Measurements from ENCODE around the gene AP2B1. TPM values are rescaled to one million over a fixed set of nuclear protein-coding genes. Genes with fewer than 3 reads are reported as not detected.
A peak's percentile ranks its signal among the peaks of the same experiment; 100 is the strongest.
"Not testable (repeated sequence)": the region's sequence is repeated elsewhere in the genome, so short reads cannot be mapped to it uniquely, and the experiment has no call there.

The AP2B1 gene
- total and polyA plus RNA-seq, 7 donors, result 43.2 to 86.4 (median 53.1) TPM

DNA sequence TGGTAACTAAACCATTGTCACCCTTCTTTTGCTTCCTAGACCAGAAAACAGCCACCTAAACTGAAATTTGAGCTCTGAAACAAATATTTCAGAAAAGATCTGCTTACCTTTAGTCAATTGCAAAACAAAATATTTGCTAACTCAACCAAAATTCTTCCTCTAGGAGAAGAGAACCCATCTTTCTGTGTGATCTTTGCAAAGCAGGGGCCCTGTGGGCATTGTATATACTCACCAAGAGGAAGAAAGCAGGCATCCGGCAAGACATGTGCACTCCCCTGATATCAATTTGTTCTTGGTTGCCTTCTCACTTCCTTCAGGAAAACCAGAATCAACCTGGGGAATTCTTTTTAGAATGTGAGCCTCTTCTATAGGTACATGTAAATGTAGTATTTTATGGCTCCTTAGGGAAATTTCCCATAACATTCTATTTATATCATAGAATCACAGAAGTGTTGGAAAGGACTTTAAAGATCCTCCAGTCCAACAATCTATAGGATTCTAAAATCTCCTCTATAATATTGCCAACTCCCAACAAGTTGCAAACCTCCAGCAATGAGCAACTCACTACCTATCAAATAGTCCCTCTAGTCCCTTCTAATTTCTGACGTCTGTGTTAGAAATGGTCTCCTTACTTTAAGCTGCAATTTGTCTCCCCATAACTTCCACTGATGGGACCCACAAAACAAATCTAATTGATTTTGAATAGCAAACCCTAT, 27.5 kb upstream of the AP2B1 start:
- H3K27me3 ChIP-seq, result peaks cover 0 to 6% (median 0%) of the 10 kb centered on the region in 3 donors
- TF ChIP-seq EP300 (IDR thresholded peaks at IDR 0.05) (no peak), POLR2A (IDR thresholded peaks at IDR 0.05) (no peak), POLR2AphosphoS5 (IDR thresholded peaks at IDR 0.05) (no peak)
- TF ChIP-seq, protein P1, sequence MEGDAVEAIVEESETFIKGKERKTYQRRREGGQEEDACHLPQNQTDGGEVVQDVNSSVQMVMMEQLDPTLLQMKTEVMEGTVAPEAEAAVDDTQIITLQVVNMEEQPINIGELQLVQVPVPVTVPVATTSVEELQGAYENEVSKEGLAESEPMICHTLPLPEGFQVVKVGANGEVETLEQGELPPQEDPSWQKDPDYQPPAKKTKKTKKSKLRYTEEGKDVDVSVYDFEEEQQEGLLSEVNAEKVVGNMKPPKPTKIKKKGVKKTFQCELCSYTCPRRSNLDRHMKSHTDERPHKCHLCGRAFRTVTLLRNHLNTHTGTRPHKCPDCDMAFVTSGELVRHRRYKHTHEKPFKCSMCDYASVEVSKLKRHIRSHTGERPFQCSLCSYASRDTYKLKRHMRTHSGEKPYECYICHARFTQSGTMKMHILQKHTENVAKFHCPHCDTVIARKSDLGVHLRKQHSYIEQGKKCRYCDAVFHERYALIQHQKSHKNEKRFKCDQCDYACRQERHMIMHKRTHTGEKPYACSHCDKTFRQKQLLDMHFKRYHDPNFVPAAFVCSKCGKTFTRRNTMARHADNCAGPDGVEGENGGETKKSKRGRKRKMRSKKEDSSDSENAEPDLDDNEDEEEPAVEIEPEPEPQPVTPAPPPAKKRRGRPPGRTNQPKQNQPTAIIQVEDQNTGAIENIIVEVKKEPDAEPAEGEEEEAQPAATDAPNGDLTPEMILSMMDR (IDR thresholded peaks at IDR 0.05), result no peak
- 62 to 78% methylated on average over 2 of the region's 2 CpGs for WGBS, 2 donors
- H3K4me3 ChIP-seq, result no peak overlapping the region
- no peaks in the 10 kb centered on the region for H3K4me1 ChIP-seq
- H3K9me3 ChIP-seq, result no peaks in the 10 kb centered on the region
- H3K36me3 ChIP-seq, result no peaks in the 10 kb centered on the region
- intact Hi-C loops (cut with DNase I), result no loop called here
- no peak for DNase-seq
- H3K27ac ChIP-seq, result no peak overlapping the region

DNA sequence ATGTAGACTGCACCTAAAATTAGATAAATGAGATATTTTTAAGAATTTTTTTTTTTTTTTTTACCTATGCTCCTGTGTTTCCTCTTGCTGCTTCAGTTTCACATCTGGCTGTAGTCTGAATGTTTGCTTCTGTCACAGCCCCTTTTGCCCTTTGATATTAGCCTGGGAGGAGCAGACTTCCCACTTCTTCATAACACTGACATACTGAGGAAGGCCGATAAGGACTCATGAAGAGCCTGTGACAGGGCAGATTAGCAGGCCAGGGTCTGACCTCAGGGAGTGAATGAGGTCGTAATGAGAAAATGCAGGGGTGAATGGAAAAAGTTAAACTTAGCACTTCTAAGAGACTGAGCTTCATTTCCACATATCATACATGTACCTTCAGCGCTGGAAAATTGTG, 26.4 kb upstream of the AP2B1 start, which contains the start of gene SLFN14:
Gene SLFN14, minus strand, starts transcription at position 117 of the 400 bp plus-strand sequence. CDS start 2,757 bp downstream, outside the sequence.
- DNase-seq, result no peak
- Histone ChIP-seq H3K27ac (no peak within 1 kb of the TSS), H3K36me3 (no peaks in the 10 kb centered on the region), H3K4me1 (no peaks in the 10 kb centered on the region), H3K27me3 (peaks cover 0 to under 1% (median 0%) of the 10 kb centered on the region in 3 donors), H3K4me3 (no peak within 1 kb of the TSS), H3K9me3 (no peaks in the 10 kb centered on the region)
- intact Hi-C loops (cut with DNase I), result no loop called here
- TF ChIP-seq EP300 (IDR thresholded peaks at IDR 0.05), result no peak
- no peak for TF ChIP-seq POLR2AphosphoS5 (IDR thresholded peaks at IDR 0.05)
- TF ChIP-seq POLR2A (IDR thresholded peaks at IDR 0.05), result no peak
- TF ChIP-seq, protein P1 (IDR thresholded peaks at IDR 0.05), result no peak
- 52 to 60% methylated on average over 3 of the region's 3 CpGs for WGBS, 2 donors

DNA sequence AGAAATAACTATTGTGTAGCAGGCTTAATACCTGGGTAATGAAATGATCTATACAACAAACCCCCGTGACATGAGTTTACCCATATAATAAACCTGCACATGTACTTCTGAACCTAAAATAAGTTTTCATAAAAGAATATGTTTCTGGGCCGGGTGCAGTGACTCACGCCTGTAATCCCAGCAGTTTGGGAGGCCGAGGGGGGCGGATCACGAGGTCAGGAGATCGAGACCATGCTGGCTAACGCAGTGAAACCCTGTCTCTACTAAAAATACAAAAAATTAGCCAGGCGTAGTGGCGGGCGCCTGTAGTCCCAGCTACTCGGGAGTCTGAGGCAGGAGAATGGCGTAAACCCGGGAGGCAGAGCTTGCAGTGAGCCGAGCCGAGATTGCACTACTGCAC, 23.9 kb upstream of the AP2B1 start:
- H3K27ac ChIP-seq; H3K27me3 ChIP-seq; H3K9me3 ChIP-seq; H3K4me1 ChIP-seq; intact Hi-C loops (cut with DNase I); H3K36me3 ChIP-seq; H3K4me3 ChIP-seq; DNase-seq: not testable (repeated sequence)
- 75 to 85% methylated on average over 16 of the region's 16 CpGs for WGBS, 2 donors

DNA sequence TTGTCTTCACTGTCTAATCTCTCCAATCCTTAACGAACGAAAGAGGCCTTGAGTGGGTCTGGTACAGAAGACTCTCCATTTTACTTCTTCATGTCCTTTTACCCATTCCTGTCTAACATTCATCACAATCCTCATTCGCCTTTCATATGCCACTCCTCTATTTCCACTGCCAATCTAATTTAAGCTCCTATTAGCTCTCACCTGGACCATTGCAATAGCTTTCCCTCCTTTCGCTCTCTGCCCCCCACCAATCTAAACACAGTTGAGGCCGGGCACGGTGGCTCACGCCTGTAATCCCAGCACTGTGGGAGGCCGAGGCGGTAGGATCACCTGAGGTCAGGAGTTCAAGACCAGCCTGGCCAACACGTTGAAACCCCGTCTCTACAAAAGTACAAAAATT, 20.2 kb upstream of the AP2B1 start:
- Histone ChIP-seq H3K27me3 (no peaks in the 10 kb centered on the region), H3K4me3 (peak overlapping the region; percentile 51 to 70 (median 62)), H3K27ac (peak overlapping the region in 1 of 4 donors; percentile 84), H3K36me3 (no peaks in the 10 kb centered on the region), H3K9me3 (no peaks in the 10 kb centered on the region), H3K4me1 (peaks cover 0 to 30% (median 24%) of the 10 kb centered on the region in 4 donors)
- 67 to 75% methylated on average over 11 of the region's 11 CpGs for WGBS, 2 donors
- TF ChIP-seq EP300 (IDR thresholded peaks at IDR 0.05) (no peak), POLR2A (IDR thresholded peaks at IDR 0.05) (no peak), POLR2AphosphoS5 (IDR thresholded peaks at IDR 0.05) (no peak)
- TF ChIP-seq, protein P1 (IDR thresholded peaks at IDR 0.05), result no peak
- intact Hi-C loops (cut with DNase I), result loop anchor here (5.0 kb wide), 1 partner anchor 310 kb away; no protein-coding TSS in a partner anchor
- no peak for DNase-seq

DNA sequence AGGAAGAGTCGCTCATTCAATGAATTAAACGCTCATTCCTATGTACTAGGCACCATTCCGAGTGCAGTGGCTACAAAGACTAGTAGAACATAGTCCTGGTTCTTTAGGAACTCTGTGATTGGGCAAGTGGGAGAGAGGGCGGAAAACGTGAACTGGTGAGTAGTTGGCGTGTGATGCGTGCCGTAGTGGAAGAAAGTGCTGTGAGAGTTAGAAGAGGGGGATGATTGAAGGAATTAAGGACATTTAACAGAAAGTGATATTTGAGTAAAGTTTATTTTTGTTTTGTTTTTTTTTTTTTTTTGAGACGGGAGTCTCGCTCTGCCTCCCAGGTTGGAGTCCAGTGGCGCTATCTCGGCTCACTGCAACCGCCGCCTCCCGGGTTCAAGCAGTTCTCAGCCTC, 18.6 kb upstream of the AP2B1 start:
- Histone ChIP-seq H3K4me1 (peaks cover 0 to 30% (median 24%) of the 10 kb centered on the region in 4 donors), H3K27ac (peak overlapping the region; percentile 84 to 87 (median 85)), H3K36me3 (no peaks in the 10 kb centered on the region), H3K9me3 (no peaks in the 10 kb centered on the region), H3K4me3 (peak overlapping the region; percentile 51 to 70 (median 62)), H3K27me3 (no peaks in the 10 kb centered on the region)
- no peak for DNase-seq
- TF ChIP-seq, protein P1 (IDR thresholded peaks at IDR 0.05), result no peak
- TF ChIP-seq POLR2AphosphoS5 (IDR thresholded peaks at IDR 0.05), result no peak
- no peak for TF ChIP-seq EP300 (IDR thresholded peaks at IDR 0.05)
- no peak for TF ChIP-seq POLR2A (IDR thresholded peaks at IDR 0.05)
- intact Hi-C loops (cut with DNase I), result loop anchor here (2.0 to 5.0 kb wide), 2 partner anchors 311 to 588 kb away; partner anchors contain the start of gene LIG3
- 11 to 26% methylated on average over 15 of the region's 15 CpGs for WGBS, 2 donors

All from sigmoid colon (tissue), 7 donors.